GM23248 (cell line): Measurements from ENCODE around the gene MRPL14. TPM values are rescaled to one million over a fixed set of nuclear protein-coding genes. Genes with fewer than 3 reads are reported as not detected.
A peak's percentile ranks its signal among the peaks of the same experiment; 100 is the strongest.

Source experiments
- DNase-seq: peaks from one replicate; pipeline ENCODE4 v3.0.0-alpha.2; 2015
- H2AFZ ChIP-seq: fragments of 200-600 bp; sonication (generic); 2 replicates; pipeline ENCODE4 v1.6.1; 2016; ENCODE audit warnings: antibody characterized with exemption
- H3F3A ChIP-seq: fragments of 200-600 bp; sonication (generic); 2 replicates; pipeline ENCODE4 v1.6.1; 2016; ENCODE audit warnings: mild to moderate bottlenecking, antibody characterized with exemption, mixed run types; ENCODE audit not compliant: insufficient read depth
- H3K27ac ChIP-seq: fragments of 200-600 bp; sonication (generic); 2 replicates; pipeline ENCODE4 v1.5.1; 2016; ENCODE audit warnings: mild to moderate bottlenecking
- H3K27me3 ChIP-seq: fragments of 200-600 bp; sonication (generic); replicated peaks from 2 replicates; pipeline ENCODE4 v1.6.1; 2016; ENCODE audit warnings: mild to moderate bottlenecking; ENCODE audit not compliant: insufficient read depth
- H3K36me3 ChIP-seq: fragments of 200-600 bp; sonication (generic); 2 replicates; pipeline ENCODE4 v1.6.1; 2016; ENCODE audit warnings: low read depth, mild to moderate bottlenecking
- H3K4me1 ChIP-seq: fragments of 200-600 bp; sonication (generic); 2 replicates; pipeline ENCODE4 v1.6.1; 2016; ENCODE audit warnings: mild to moderate bottlenecking; ENCODE audit not compliant: insufficient read depth
- H3K4me2 ChIP-seq: fragments of 200-600 bp; sonication (generic); one replicate; pipeline ENCODE4 v1.6.1; 2016; ENCODE audit warnings: mild to moderate bottlenecking; ENCODE audit not compliant: unreplicated experiment
- H3K4me3 ChIP-seq: fragments of 200-600 bp; sonication (generic); 2 replicates; pipeline ENCODE4 v1.5.1; 2016; ENCODE audit warnings: mild to moderate bottlenecking
- H3K79me2 ChIP-seq: fragments of 200-600 bp; sonication (generic); 2 replicates; pipeline ENCODE4 v1.6.1; 2016; ENCODE audit warnings: mild to moderate bottlenecking; ENCODE audit not compliant: insufficient read depth
- H3K9ac ChIP-seq: fragments of 200-600 bp; sonication (generic); 2 replicates; pipeline ENCODE4 v1.6.1; 2016; ENCODE audit warnings: mild to moderate bottlenecking
- H3K9me2 ChIP-seq: fragments of 200-600 bp; sonication (generic); 2 replicates; pipeline ENCODE4 v1.6.1; 2016; ENCODE audit warnings: mixed run types, mild to moderate bottlenecking, moderate library complexity; ENCODE audit not compliant: insufficient read depth
- H3K9me3 ChIP-seq: fragments of 200-600 bp; sonication (generic); one replicate; pipeline ENCODE4 v1.6.1; 2017; ENCODE audit warnings: low read depth
- H4K20me1 ChIP-seq: fragments of 200-600 bp; sonication (generic); 2 replicates; pipeline ENCODE4 v1.6.0; 2016; ENCODE audit not compliant: insufficient read depth
- EZH2 ChIP-seq: fragments of 200-600 bp; sonication (generic); IDR thresholded peaks from 2 replicates; pipeline ENCODE4 v1.6.1; 2018; ENCODE audit warnings: antibody characterized with exemption, mild to moderate bottlenecking; ENCODE audit not compliant: insufficient read depth, poor library complexity, severe bottlenecking
- EZH2phosphoT487 ChIP-seq: fragments of 200-600 bp; sonication (generic); IDR thresholded peaks from 2 replicates; pipeline ENCODE4 v1.6.1; 2018; ENCODE audit warnings: antibody characterized with exemption, moderate library complexity, mild to moderate bottlenecking, low read depth; ENCODE audit not compliant: insufficient read depth
- WGBS, 2 experiments: methylation state at CpG; one replicate each; pipeline ENCODE4 v1.1.6; 2015 to 2017; ENCODE audit warnings: low lambda C conversion rate in 2 of 2, low coverage in 1 of 2; ENCODE audit errors: missing lambda C conversion rate in 2 of 2; 5-methylcytosine and 5-hydroxymethylcytosine counted together
- in situ Hi-C: fragments of 300-500 bp; cut with MboI; formaldehyde crosslinking; loops from 2 replicates; pipeline ENCODE4 v1.15.0; 2020
- polyA plus RNA-seq: library from polyadenylated mRNA; unstranded; fragments of >200 nt; fragmentation: Nextera tagmentation; extraction: Ambion mirVana; gene quantifications from 2 replicates; pipeline ENCODE4 v1.2.1, GENCODE V29; 2016
- total RNA-seq: library from RNA; depleted of rRNA; stranded (reverse); fragments of >200 nt; shearing (Covaris generic); gene quantifications from 2 replicates; pipeline ENCODE4 v1.2.3, GENCODE V29; 2014

The MRPL14 gene
- total and polyA plus RNA-seq, 2 experiments from 2014 or later = 47.6 to 91.2 TPM

GRCh38 chr6:44104481-44105021, 22.7 kb downstream of the MRPL14 start:
- no peak overlapping the region for H3K4me2 ChIP-seq

GRCh38 chr6:44102527-44102926, 24.7 kb downstream of the MRPL14 start:
- 95 to 96% methylated on average over 2 of the region's 2 CpGs for WGBS, 2 experiments
- no peaks in the 10 kb centered on the region for H4K20me1 ChIP-seq

More at GRCh38 chr6:44104481-44105021, 22.7 kb downstream of the MRPL14 start:
- WGBS, 2 experiments = 94 to 98% methylated on average over 3 of the region's 3 CpGs
- no peak overlapping the region for H2AFZ ChIP-seq
- H3K27me3 ChIP-seq = no peaks in the 10 kb centered on the region
- in situ Hi-C loops = no loop called here
- H3K9me2 ChIP-seq = no peaks in the 10 kb centered on the region
- H3K79me2 ChIP-seq = peaks cover 25% of the 10 kb centered on the region; the same call in 1 of the 2 replicates
- no peak overlapping the region for H3K27ac ChIP-seq
- no peak overlapping the region for H3K9ac ChIP-seq
- H3K36me3 ChIP-seq = peaks cover 6% of the 10 kb centered on the region; the same call in 1 of the 2 replicates
- 0 out of 2 replicates have a peak, but pooled peaks cover 5% of the 10 kb centered on the region for H3F3A ChIP-seq
- no peaks in the 10 kb centered on the region for H4K20me1 ChIP-seq
- TF ChIP-seq EZH2 = no peak
- TF ChIP-seq EZH2phosphoT487 = no peak
- H3K4me1 ChIP-seq = no peaks in the 10 kb centered on the region; the same call in 1 of the 2 replicates
- H3K4me3 ChIP-seq = no peak overlapping the region
- H3K9me3 ChIP-seq = no peaks in the 10 kb centered on the region
- DNase-seq = no peak

GRCh38 chr6:44101832-44102231, 25.4 kb downstream of the MRPL14 start:
- Histone ChIP-seq H4K20me1 (no peaks in the 10 kb centered on the region; the same call in 1 of the 2 replicates), H3K79me2 (peaks cover 14% of the 10 kb centered on the region; the same call in 1 of the 2 replicates), H3K27ac (no peak overlapping the region), H2AFZ (no peak overlapping the region), H3K27me3 (no peaks in the 10 kb centered on the region), H3F3A (peaks cover 6% of the 10 kb centered on the region; the same call in 1 of the 2 replicates), H3K9ac (no peak overlapping the region), H3K4me2 (no peak overlapping the region), H3K9me2 (no peaks in the 10 kb centered on the region), H3K4me3 (no peak overlapping the region), H3K9me3 (no peaks in the 10 kb centered on the region), H3K36me3 (peaks cover 7% of the 10 kb centered on the region; the same call in 1 of the 2 replicates), H3K4me1 (no peaks in the 10 kb centered on the region; the same call in 1 of the 2 replicates)
- WGBS, 2 experiments = 98% methylated on average over 4 of the region's 4 CpGs
- TF ChIP-seq EZH2 (no peak), EZH2phosphoT487 (no peak)
- in situ Hi-C loops = no loop called here
- no peak for DNase-seq

More at GRCh38 chr6:44102527-44102926, 24.7 kb downstream of the MRPL14 start:
- Histone ChIP-seq H3F3A (peaks cover 6% of the 10 kb centered on the region; the same call in 1 of the 2 replicates), H3K27me3 (no peaks in the 10 kb centered on the region), H3K9me3 (no peaks in the 10 kb centered on the region), H3K9me2 (no peaks in the 10 kb centered on the region), H3K4me3 (no peak overlapping the region), H3K9ac (no peak overlapping the region), H3K27ac (no peak overlapping the region), H3K4me2 (no peak overlapping the region), H3K36me3 (peaks cover 7% of the 10 kb centered on the region; the same call in 1 of the 2 replicates), H3K4me1 (no peaks in the 10 kb centered on the region; the same call in 1 of the 2 replicates), H3K79me2 (peaks cover 15% of the 10 kb centered on the region; the same call in 1 of the 2 replicates), H2AFZ (no peak overlapping the region)
- no peak for DNase-seq
- TF ChIP-seq EZH2phosphoT487 = no peak
- TF ChIP-seq EZH2 = no peak
- in situ Hi-C loops = no loop called here

- peak; percentile 67 for DNase-seq
- no peaks in the 10 kb centered on the region for H3K27me3 ChIP-seq
- H2AFZ ChIP-seq = no peak overlapping the region
- TF ChIP-seq EZH2 (no peak), EZH2phosphoT487 (no peak)
- H3F3A ChIP-seq = peaks cover 6% of the 10 kb centered on the region; the same call in 1 of the 2 replicates
- H3K9me3 ChIP-seq = no peaks in the 10 kb centered on the region
- 0 to 7% methylated on average over 1 of the region's 1 CpG for WGBS, 2 experiments
- H3K79me2 ChIP-seq = peaks cover 7% of the 10 kb centered on the region; the same call in 1 of the 2 replicates
- no peak overlapping the region for H3K9ac ChIP-seq
- H3K4me1 ChIP-seq = no peaks in the 10 kb centered on the region
- no peaks in the 10 kb centered on the region for H3K9me2 ChIP-seq
- H3K4me3 ChIP-seq = no peak overlapping the region
- in situ Hi-C loops = no loop called here
- H3K36me3 ChIP-seq = peaks cover 5% of the 10 kb centered on the region; the same call in 1 of the 2 replicates
- H3K27ac ChIP-seq = no peak overlapping the region
- no peaks in the 10 kb centered on the region; the same call in 1 of the 2 replicates for H4K20me1 ChIP-seq
- no peak overlapping the region for H3K4me2 ChIP-seq
Observed at GRCh38 chr6:44100088-44100550, 27.1 kb downstream of the MRPL14 start.
